Measurements from ENCODE around the gene SYNPR.

The SYNPR gene

GRCh38 chr3:63384382-63384781 lies 106.3 kb downstream of the SYNPR start:
- no peak for TF ChIP-seq GATA3 (IDR thresholded peaks at IDR 0.05; ENCODE audit: low read depth, low read length)
- TF ChIP-seq GATA2 (IDR thresholded peaks at IDR 0.05; ENCODE audit: low read depth, low read length): no peak

GRCh38 chr3:63385629-63386028 lies 107.5 kb downstream of the SYNPR start:
- no peak for TF ChIP-seq GATA3 (IDR thresholded peaks at IDR 0.05; ENCODE audit: low read depth, low read length)
- TF ChIP-seq GATA2 (IDR thresholded peaks at IDR 0.05; ENCODE audit: low read depth, low read length): no peak

- TF ChIP-seq GATA2 (IDR thresholded peaks at IDR 0.05; ENCODE audit: low read depth, low read length): no peak
- no peak for TF ChIP-seq GATA3 (IDR thresholded peaks at IDR 0.05; ENCODE audit: low read depth, low read length)
Observed at GRCh38 chr3:63386568-63386967, 108.5 kb downstream of the SYNPR start.

DNA sequence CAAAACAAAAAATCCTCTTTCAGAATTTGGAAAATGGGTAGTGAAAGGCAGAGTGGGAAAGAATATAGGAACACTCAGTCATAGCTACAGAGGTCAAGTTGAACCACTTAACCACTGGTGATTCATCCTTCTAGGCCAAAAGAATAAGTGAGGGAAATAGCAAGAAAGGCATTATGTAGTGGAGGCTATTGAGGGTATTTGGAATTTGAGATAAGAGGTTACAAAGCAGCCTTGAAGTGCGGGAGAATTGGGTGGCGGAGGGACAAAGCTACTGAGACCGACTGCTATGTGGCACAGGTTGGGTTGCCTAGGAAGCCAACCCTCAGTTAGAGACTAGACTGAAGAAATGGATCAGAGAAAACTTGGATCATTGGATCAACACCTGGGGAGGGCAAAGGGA lies 109.5 kb downstream of the SYNPR start:
- TF ChIP-seq GATA3 (IDR thresholded peaks at IDR 0.05; ENCODE audit: low read depth, low read length) (no peak), GATA2 (IDR thresholded peaks at IDR 0.05; ENCODE audit: low read depth, low read length) (no peak)

DNA sequence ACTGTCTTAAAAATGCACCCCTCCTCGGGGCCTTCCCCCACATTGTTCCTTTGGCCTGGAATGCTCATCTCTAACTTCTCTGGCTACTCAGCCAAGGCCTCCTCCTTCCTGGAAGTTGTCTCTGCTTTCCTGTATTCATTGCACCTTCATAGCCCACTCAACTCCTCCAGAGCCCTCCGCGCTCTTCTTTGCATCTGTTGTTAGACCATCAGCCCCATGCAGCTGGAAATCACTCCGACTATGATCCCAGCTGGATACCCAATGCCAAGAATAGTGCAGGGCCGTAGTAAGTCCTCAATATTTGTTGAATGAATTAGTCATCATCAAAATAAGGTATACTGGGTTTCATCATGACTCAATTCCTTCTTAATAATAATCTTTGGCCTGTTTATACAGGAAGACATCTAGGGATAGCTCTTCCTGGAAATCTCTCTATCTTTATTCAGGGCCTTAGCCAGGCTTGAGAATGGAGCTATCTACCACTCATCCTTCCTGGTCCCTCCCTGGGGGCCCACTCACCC lies 112.7 kb downstream of the SYNPR start:
- no peak for TF ChIP-seq GATA2 (IDR thresholded peaks at IDR 0.05; ENCODE audit: low read depth, low read length)
- no peak for TF ChIP-seq GATA3 (IDR thresholded peaks at IDR 0.05; ENCODE audit: low read depth, low read length)

- TF ChIP-seq GATA2 (IDR thresholded peaks at IDR 0.05; ENCODE audit: low read depth, low read length) (no peak), GATA3 (IDR thresholded peaks at IDR 0.05; ENCODE audit: low read depth, low read length) (no peak)
Observed at GRCh38 chr3:63395960-63396359, 117.9 kb downstream of the SYNPR start.

GRCh38 chr3:63400246-63400860 lies 122.2 kb downstream of the SYNPR start:
- TF ChIP-seq GATA3 (IDR thresholded peaks at IDR 0.05; ENCODE audit: low read depth, low read length) (no peak), GATA2 (IDR thresholded peaks at IDR 0.05; ENCODE audit: low read depth, low read length) (no peak)

GRCh38 chr3:63405882-63406281 lies 127.8 kb downstream of the SYNPR start:
- TF ChIP-seq GATA2 (IDR thresholded peaks at IDR 0.05; ENCODE audit: low read depth, low read length) (no peak), GATA3 (IDR thresholded peaks at IDR 0.05; ENCODE audit: low read depth, low read length) (no peak)

GRCh38 chr3:63413523-63413922 lies 135.4 kb downstream of the SYNPR start:
- TF ChIP-seq GATA3 (IDR thresholded peaks at IDR 0.05; ENCODE audit: low read depth, low read length): no peak
- TF ChIP-seq GATA2 (IDR thresholded peaks at IDR 0.05; ENCODE audit: low read depth, low read length): no peak

- no peak for TF ChIP-seq GATA3 (IDR thresholded peaks at IDR 0.05; ENCODE audit: low read depth, low read length)
- no peak for TF ChIP-seq GATA2 (IDR thresholded peaks at IDR 0.05; ENCODE audit: low read depth, low read length)
Observed at GRCh38 chr3:63414607-63415006, 136.5 kb downstream of the SYNPR start.

GRCh38 chr3:63429905-63430304 lies 151.8 kb downstream of the SYNPR start:
- TF ChIP-seq GATA2 (IDR thresholded peaks at IDR 0.05; ENCODE audit: low read depth, low read length): no peak
- no peak for TF ChIP-seq GATA3 (IDR thresholded peaks at IDR 0.05; ENCODE audit: low read depth, low read length)

DNA sequence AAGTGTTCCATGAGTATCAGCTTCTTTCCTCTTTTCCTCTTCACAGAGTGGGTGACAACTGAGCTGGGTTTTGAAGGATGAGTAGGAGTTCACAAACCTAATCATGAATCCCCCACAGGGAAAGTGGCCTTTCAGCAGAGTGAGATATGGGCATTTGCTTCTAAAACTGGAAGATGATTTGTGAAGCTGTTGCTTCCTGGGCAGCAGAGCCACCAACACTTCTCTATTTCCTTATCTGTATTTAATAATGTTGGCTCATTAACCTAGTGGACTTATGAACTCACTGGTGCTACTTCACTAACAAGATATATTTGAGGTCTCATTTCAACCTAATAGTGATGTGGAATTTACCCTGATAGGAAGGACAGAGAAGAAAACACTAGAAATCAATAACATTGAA lies 152.8 kb downstream of the SYNPR start:
- TF ChIP-seq GATA2 (IDR thresholded peaks at IDR 0.05; ENCODE audit: low read depth, low read length): no peak
- TF ChIP-seq GATA3 (IDR thresholded peaks at IDR 0.05; ENCODE audit: low read depth, low read length): no peak

- TF ChIP-seq GATA2 (IDR thresholded peaks at IDR 0.05; ENCODE audit: low read depth, low read length): no peak
- TF ChIP-seq GATA3 (IDR thresholded peaks at IDR 0.05; ENCODE audit: low read depth, low read length): no peak
Observed at GRCh38 chr3:63437858-63438257, 159.8 kb downstream of the SYNPR start.

- TF ChIP-seq GATA3 (IDR thresholded peaks at IDR 0.05; ENCODE audit: low read depth, low read length): no peak
Observed at GRCh38 chr3:63438826-63439371, 160.8 kb downstream of the SYNPR start.

- TF ChIP-seq GATA3 (IDR thresholded peaks at IDR 0.05; ENCODE audit: low read depth, low read length): no peak
- no peak for TF ChIP-seq GATA2 (IDR thresholded peaks at IDR 0.05; ENCODE audit: low read depth, low read length)
Observed at GRCh38 chr3:63441262-63441661, 163.2 kb downstream of the SYNPR start.

Measured in SH-SY5Y (cell line).